ENCODE measurements around the gene MAPK8IP1.
A peak's percentile ranks its signal among the peaks of the same experiment; 100 is the strongest.

MAPK8IP1 gene

DNA sequence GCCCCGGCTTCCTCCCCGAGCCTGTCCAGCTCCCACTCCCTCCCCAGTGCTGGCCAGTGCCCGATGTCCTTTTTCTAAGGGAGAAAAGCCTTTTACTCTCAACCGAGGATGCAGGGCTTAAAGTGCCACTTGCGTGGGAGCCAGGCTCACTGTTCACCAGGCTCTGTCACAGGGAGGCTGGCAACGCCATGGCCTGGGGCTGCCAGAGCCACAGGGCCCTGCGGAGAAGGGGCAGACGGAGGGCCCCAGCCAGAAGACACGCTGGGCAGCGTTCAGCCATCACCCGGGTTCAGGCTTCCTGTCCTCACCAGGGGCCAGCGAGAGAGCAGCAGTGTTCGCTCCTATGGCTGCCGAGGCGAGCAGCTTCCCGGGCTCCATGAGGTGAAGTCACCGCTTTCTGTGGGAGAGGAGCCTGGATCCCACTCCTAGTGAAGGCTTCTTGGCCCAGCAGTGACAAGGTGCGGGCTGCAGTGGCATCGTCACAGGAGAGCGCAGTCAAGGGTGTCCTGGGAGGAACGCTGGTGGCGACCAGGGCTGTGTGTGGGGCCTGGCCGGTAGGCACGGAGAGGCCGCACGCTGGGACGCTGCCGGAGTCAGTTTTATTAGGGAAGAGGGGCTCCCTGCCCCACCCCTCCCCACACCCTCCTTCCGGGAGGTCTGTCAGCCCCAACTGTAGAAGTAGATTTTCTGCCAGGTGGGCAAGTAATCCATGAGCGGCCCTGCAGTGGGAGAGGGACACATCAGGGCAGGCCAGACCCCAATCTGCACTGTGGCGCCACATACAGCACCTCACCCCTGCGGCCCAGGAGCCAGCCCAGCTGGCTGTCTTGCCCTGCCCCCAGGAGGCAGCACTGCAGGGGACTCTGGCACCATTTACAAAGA lies 24.4 kb downstream of the MAPK8IP1 start:
- DNase-seq (ENCODE audit: low spot score): no peak

DNA sequence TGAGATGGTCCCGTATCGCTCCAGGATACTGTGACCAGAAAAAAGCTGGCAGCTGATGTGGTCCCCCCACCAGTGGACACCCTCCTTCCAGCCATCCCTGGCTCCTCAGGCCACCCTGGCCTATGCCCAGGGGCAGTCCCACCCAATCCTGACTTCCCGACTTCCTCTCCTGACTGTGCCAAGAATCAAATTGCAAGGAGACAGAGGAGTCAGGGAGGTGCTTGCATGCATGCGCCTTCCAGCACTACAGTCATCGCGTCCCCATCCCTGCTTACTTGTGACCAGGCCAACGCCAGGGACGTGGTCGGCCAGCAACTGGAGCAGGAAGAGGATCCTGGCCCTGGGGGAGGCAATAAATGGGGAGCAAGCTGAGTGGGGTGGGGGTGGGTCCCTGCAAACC lies 25.2 kb downstream of the MAPK8IP1 start:
- no peak for DNase-seq (ENCODE audit: low spot score)

- DNase-seq (ENCODE audit: low spot score): no peak
These were observed 28.1 kb downstream of the MAPK8IP1 start for GRCh38 chr11:45913514-45913913.

DNA sequence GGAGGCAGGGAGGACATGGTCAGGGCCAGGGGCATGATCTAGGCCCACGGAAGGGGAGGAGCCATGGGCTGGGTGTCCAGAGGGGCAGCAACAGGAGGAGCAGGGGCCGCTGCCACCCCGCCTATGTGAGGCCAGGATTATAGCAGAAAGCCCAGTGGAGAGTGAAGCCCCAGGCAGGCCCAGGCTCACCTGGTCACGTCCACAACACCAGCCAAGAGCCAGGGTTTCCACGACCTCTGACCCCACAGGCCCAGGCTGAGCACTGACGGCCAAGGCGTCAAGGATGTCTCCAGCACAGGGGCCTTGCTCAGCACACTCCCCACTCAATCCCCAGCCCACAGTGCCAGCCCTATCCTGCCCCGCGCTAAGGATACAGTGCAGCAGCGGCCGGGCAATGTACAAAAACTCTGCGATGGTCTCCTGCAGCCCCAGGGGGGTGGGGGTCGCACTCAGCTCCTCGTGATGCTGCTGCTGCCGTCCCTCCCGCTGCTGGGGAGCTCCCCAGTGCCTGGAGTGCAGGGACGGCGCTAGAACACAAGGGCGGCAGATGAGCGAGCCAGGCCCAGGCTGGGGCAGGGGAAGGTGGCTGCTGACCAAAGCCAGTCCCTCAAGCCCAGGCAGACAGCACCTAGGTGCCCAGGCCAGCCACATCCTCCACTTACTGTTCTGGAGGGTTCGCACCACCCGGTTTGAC lies 28.6 kb downstream of the MAPK8IP1 start:
- no peak for DNase-seq (ENCODE audit: low spot score)

DNA sequence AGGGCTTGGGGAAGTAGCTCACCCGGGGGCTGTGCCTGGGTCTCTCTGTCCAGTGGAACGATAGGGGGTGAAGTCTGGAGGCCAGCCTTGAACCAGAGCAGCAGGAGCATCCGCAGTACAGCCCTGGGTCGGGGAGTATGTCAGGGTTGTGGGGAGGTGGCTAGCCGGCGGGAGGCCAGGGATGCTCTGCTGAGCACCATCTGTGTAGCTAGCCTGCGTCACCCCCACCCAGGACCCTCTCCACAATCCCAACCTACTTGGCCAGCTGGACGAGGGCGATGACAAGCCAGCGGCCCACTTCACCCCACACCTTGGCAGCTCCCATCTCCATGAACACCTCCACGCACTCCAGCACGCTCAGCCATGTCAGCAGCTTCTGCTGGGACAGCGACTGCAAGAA lies 30.0 kb downstream of the MAPK8IP1 start:
- DNase-seq (ENCODE audit: low spot score): no peak

- DNase-seq (ENCODE audit: low spot score): no peak
These were observed 31.8 kb downstream of the MAPK8IP1 start for GRCh38 chr11:45917286-45917622.

DNA sequence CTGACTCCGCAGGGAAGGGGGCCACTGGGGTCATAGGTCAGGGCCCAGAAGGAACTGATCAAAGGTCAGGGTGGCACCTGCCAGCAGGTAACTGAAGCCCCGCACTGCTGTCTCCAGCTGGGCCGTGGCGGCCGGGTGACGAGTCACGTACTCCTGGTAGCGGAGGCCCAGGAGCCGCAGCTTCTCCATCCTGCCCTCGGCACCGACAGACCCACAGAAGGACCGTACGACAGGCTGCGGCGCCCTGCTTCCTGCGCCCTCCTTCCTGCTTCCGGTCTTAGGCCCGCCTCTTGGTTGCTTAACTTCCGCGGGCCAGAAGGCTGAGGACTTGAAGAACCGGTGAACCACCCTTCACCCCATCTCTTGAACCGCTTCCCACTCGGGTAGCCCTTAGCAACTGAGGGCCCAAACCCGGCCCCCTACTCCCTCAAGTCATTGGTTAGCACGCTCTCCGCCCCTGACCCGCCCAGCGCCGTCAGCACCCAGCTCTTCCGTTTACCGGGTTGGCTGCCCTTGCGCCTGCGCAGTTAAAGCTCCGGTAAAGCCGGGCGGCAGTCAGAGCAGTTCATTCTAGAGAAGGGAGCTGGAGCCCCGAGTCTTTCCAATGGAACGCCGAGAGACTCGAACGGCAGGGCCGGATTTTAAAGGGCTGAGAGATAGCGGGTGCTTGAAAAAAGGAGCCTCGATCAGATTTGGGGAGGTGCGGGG lies 32.3 kb downstream of the MAPK8IP1 start, which contains the start of gene PEX16:
Gene PEX16, minus strand, starts transcription at position 255 of the 708 bp plus-strand sequence. Its CDS starts 66 bp downstream, at position 189.
- DNase-seq (ENCODE audit: low spot score): peak; percentile 99

- peak; percentile 94 for DNase-seq (ENCODE audit: low spot score)
These were observed 33.0 kb downstream of the MAPK8IP1 start for GRCh38 chr11:45918331-45918941.

- DNase-seq (ENCODE audit: low spot score): no peak
These were observed 33.7 kb downstream of the MAPK8IP1 start for GRCh38 chr11:45918962-45919675.

DNA sequence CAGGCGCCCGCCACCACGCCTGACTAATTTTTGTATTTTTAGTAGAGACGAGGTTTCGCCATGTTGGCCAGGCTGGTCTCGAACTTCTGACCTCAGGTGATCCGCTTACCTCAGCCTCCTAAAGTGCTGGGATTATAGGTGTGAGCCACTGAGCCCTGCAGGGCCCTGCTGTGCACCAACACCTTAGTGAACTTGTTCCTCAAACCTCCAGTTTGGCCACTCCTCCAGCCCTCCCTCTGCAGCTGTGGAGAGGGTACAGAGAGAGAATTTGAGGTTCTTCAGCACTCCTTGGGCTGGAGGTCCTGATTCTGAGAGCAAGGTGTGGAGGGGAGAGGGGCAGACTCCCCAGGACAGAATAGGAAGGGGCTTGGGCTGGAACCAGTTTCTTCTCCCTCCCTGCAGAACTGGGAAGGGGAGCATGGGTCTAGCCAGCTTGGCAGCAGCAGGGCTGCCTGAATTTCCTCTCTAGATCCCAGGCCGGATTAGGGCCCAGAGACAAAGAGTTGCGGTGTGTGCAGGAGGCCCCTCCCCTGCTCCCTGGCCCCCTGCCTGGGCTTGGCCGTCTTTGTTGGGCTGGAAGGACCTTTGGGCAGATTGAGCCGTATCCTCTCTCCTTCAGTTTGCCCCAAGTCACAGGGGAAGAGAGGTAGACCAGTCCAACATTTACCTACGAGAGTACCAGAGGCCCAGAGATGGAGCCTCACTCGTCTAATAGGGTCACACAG lies 34.5 kb downstream of the MAPK8IP1 start:
- no peak for DNase-seq (ENCODE audit: low spot score)

DNA sequence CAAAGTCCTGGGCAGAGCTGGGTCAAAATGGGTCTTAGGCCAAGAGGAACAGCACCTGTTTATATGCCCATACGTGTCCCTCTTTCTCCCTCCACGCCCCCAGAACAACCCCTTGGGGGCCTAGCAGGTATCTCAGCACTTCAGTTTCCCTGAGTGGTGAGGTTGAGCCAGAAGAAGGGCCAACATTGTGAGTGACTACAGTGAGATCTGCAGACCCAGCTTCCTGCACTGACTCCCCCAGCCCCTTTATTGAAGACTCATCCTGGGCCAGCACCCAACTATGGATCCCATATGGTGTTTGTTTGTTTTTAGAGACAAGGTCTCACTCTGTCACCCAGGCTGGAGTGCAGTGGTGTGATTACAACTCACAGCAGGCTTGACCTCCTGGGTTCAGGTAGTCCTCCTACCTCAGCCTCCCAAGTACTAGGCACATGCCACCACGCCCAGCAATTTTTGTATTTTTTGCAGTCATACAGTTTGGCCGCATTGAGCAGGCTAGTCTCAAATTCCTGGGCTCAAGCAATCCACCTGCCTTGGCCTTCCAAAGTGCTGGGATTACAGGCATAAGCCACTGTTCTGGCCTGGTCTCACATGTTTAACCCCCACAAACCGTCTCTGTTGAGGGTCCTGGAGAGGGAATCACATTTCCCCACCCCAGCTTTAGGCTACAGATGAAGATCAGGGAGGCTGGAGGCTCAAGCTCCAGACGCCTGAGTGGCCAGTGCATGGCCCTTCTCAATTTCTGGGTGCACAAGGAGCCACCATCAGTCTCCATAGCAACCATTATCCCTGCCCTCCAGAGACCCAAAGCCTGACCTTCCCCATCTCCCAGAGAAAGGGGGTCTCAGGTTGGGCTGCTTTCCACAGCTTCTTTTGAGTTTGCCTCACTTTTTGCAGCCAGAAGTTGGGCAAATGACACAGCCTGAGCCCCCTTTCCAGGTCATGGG lies 35.4 kb downstream of the MAPK8IP1 start:
- DNase-seq (ENCODE audit: low spot score): no peak

- no peak for DNase-seq (ENCODE audit: low spot score)
These were observed 36.3 kb downstream of the MAPK8IP1 start for GRCh38 chr11:45921561-45922424.

DNA sequence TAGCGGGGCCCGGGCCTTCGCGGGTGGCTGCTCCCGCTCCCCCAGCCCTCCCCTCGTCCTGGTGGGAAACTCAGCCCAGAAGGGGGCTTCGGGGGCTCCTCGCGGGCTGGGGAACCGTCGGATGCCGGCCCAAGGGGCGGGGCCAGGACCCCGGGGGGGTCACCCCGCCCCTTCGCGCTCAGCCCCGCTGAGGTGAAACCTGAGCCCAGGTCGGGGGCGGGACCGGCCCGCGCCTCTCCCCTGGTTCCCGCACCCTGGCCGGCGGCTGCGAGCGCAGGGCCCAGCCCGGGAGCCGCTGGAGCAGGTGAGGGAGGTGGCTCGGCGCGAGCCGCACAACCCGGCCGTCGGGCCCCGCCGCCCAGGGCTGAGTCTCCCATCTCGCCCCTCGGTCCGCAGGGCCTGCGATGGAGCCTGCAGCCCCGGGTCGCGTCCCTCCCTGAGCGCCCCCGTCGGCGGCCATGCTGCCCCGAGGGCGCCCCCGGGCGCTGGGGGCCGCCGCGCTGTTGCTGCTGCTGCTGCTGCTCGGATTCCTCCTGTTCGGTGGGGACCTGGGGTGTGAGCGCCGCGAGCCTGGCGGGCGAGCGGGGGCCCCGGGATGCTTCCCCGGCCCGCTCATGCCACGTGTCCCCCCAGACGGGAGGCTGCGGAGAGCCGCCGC lies 37.1 kb downstream of the MAPK8IP1 start, which contains the start of gene LARGE2:
Gene LARGE2, plus strand, starts transcription at position 232 of the 658 bp plus-strand sequence. Its CDS starts 227 bp downstream, at position 459.
- no peak for DNase-seq (ENCODE audit: low spot score)

GRCh38 chr11:45924036-45924915 lies 38.8 kb downstream of the MAPK8IP1 start:
- no peak for DNase-seq (ENCODE audit: low spot score)

GRCh38 chr11:45924927-45925326 lies 39.5 kb downstream of the MAPK8IP1 start:
- no peak for DNase-seq (ENCODE audit: low spot score)

- no peak for DNase-seq (ENCODE audit: low spot score)
These were observed 40.1 kb downstream of the MAPK8IP1 start for GRCh38 chr11:45925550-45925949.

- DNase-seq (ENCODE audit: low spot score): no peak
These were observed 40.5 kb downstream of the MAPK8IP1 start for GRCh38 chr11:45926001-45926401.

All from AG08395 (cell line).